HG02885 (cell line): ENCODE measurements around the gene KLHL28.

ENCODE experiments used
- ATAC-seq: cut with Tn5 transposase; IDR thresholded peaks from one replicate; pipeline ENCODE4 v1.9.1; 2021; ENCODE audit warnings: mild to moderate bottlenecking; ENCODE audit not compliant: unreplicated experiment, poor library complexity

Gene KLHL28, protein sequence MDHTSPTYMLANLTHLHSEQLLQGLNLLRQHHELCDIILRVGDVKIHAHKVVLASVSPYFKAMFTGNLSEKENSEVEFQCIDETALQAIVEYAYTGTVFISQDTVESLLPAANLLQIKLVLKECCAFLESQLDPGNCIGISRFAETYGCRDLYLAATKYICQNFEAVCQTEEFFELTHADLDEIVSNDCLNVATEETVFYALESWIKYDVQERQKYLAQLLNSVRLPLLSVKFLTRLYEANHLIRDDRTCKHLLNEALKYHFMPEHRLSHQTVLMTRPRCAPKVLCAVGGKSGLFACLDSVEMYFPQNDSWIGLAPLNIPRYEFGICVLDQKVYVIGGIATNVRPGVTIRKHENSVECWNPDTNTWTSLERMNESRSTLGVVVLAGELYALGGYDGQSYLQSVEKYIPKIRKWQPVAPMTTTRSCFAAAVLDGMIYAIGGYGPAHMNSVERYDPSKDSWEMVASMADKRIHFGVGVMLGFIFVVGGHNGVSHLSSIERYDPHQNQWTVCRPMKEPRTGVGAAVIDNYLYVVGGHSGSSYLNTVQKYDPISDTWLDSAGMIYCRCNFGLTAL

DNA sequence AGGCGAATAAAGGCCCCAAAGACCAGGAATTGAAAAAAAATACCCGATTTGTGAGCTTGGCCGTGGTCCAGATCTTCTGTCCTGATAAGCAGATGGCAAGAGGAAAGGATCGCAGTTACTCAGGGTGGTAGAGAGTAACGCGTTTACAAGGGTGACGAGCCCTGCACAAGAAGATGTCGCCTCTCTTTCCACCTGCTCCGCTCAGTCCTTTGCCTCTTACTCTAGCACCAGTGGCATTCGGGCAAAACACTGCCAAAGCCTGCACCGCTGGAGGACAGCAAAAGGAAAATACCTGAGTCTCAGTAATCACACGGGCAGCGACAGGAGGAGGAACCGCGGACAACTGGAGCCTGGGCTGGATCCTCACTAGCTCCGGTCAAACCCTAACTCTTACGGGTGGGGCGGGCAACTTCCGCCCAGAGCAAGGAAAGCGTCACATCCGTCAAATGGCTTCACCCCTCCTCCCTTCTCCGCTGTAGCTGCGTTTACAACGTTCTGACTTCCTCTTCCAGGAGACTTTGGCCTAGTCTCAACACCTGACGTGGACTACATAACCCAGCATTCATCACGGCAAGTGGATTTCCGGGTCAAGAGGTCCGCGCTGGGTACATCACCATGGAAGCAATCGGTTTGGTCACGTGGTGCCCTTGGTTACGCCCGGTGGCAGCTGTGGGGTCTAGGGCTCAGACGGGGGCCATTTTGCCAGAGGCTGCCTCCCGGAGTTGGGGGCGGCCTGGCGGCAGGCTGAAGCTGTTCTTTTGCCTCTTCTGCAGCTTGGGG lies at the start of gene KLHL28, which contains the start of gene TOGARAM1:
Gene KLHL28 (minus strand): TSS at position 394 of the 780 bp plus-strand sequence. CDS start 16,019 bp downstream, outside the sequence.
Gene TOGARAM1 (plus strand): TSS at position 637 of the 780 bp plus-strand sequence. CDS start 232 bp downstream, outside the sequence.
- ATAC-seq, result peak; percentile 89

DNA sequence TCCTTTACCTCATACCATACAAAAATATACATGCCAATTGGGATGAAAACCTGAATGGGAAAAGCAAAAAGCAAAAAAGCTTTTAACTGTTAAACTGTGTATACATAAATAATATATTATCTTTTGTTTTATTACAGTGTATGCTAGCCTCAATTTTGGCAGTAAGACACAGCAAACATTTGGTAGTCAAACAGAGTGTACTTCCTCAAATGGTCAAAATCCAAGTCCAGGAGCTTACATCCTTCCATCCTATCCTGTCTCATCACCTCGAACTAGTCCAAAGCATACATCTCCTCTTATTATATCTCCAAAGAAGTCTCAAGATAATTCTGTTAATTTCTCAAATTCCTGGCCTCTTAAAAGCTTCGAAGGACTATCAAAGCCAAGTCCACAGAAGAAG lies 42.2 kb upstream of the KLHL28 start:
- ATAC-seq, result no peak

DNA sequence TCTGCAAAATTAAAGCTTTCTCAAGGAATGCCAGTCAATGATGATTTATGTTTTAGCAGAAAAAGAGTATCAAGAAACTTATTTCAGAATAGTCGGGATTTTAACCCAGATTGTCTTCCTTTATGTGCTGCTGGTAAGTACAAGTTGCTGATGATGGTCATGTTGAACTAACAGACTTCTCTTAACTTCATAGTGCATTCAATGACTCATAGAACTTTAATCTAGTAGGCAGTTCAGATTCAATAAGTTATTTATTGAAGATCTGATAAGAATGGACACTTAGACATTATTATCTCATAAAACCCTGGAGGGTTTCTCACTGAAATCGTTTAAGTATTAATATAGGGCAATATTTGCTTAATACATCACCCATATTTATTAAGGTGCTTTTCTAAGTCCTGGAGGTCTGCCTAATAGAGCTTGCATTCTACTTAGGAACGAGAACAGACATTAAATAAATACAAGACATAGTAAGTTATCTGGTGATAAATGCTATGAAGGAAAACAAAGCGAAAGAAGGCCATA lies 34.1 kb upstream of the KLHL28 start:
- no peak for ATAC-seq

DNA sequence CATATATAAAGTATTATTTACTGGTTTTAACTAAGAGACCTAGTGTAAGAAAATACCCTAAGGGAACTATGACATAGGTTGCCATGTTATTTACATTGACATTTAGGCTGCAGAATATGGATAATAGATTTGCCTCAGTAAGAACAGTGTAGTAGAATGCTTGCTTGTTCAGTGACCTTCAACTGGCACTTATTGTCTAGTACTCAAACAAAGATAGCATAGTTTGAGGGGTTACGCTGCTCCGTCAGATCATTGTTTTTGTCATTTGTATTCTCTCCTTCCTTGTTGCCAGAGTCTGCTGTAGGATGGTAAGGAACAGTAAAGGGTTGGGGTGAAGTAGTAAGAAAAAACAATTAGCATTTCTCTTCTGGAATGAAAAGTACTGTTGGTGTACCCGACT lies 33.4 kb upstream of the KLHL28 start:
- ATAC-seq, result no peak

DNA sequence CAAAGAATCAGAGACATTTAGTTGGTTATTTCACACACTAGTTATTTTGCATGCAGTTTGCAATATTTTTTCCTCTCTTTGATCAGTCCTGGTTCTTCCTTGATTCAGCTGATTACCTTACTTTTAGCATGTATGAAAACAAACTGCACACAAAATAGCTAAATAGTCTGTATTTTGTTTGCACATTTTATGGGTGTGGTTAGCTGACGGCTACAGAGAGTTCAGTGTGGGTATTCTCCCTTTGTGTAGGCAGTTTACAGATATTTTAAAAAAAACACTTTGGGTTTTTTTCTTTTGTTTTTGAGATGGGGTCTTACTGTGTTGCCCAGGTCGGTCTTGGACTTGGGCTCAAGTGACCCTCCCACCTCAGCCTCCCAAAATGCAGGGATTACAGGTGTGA lies 28.8 kb upstream of the KLHL28 start:
- ATAC-seq, result no peak

DNA sequence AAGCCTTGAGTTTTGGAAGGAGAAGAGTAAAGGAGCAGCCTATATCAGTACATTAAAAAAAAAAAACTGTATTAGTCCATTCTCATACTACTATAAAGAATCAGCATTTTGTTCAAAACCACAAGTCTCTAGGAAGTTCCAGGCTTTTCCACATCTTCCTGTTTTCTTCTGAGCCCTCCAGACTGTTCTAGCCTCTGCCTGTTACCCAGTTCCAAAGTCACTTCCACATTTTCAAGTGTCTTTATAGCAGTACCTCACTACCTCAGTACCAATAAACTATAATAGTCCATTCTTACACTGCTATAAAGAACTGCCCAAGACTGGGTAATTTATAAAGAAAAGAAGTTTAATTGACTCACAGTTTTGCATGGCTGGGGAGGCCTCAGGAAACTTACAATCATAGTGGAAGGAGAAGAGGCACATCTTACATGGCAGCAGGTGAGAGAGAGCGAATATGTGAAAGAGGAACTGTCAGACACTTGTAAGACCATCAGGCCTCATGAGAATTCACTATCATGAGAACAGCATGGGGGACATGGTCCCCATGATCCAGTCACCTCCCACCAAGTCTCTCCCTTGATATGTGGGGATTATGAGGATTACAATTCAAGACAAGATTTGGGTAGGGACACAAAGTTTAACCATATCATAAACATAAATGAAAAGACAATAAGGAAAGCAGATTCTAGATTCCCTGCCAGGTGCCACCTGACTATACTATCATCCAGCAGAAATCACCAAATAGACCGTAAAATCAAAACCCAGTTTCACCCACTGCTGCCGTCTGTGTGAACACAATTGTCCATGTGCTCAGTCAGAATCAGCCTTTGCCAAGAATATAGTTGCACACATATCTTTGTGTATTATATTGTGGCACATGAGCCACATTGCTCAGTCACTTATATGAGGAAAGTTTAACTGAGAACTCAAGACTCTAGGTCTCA lies 28.0 kb upstream of the KLHL28 start:
- peak; percentile 39 for ATAC-seq

DNA sequence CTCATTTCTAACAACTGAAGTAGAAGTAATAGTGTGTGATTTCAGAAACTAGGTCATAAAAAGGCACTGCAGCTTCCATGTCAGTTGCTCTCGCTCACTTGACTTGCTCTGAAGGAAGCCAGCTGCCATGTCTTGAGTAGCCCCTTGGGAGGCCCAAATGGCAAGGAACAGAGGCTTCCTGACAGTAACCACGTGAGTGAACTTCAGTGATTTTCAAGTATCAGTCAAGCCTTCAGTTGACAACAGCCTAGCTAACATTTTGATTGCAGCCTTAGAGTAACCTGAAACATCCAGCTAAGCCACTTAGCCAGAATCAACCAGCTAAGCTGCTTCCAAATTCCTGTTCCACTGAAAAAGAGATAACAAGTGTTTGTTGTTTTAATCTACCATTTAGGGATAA lies 26.9 kb upstream of the KLHL28 start:
- ATAC-seq, result no peak

DNA sequence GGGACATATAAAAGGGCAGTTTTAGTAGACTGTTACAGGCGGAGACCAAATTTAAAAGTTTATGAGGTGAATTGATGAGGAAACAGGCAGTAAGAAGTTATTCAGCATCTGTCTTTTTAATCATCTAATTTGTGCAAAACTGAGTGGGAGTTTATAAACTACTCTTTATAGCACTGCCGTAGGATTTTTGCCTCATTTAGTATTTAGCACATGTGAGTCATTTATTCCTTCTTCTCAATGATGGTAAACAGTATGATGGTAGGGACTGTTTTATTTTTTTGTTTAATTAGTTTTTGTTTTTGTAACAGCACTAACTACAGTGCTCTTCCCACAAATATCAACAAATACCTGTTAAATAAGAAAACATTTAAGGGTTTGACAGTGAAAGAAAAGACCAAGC lies 20.8 kb upstream of the KLHL28 start:
- no peak for ATAC-seq

DNA sequence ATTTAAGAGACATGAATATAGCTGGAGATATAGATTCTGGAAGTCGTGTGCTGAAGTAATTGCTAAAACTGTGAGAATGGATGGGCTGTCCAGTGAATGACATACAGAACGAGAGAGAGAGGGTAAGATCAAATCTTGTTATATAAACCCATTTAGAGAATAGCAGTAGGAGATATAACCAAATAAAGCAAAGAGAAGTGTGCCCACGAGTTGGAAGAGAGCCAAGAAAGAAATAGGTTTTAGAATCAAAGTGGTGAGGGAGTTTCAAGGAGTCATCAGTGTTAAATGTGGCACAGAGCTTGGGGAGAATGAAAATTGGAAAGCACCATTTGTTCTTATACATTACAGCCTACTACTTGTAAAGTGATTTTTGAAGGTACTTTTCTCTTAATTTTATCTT lies 19.5 kb upstream of the KLHL28 start:
- ATAC-seq, result no peak

DNA sequence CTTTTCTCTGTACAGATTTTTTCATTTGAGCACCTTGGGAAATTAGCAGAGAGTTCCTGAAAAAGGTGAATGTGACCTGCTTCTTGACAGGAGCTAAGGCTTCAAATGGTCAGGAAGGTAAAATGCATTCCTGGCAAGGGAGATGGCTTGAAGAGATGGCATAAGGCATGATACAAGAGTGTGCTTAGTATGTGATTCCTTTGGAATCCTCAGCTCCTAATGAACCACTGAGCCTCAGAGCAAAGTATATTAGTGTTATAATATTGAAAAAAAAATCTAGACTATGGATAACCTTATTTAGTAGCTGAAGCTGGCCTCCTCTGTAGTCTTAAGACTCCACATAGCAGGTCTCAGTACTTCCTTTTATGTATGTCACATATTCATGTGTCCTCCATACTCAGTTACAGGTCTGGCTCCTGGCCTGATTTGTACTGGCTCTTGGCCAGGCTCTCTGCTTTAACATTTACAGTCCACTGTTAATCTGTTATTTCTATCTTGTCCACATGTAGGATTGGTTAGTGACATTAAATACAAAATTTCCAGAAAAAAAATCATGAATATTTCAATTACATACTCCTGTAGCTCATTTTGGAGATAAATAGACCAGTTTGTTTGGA lies 18.1 kb upstream of the KLHL28 start:
- ATAC-seq, result no peak

DNA sequence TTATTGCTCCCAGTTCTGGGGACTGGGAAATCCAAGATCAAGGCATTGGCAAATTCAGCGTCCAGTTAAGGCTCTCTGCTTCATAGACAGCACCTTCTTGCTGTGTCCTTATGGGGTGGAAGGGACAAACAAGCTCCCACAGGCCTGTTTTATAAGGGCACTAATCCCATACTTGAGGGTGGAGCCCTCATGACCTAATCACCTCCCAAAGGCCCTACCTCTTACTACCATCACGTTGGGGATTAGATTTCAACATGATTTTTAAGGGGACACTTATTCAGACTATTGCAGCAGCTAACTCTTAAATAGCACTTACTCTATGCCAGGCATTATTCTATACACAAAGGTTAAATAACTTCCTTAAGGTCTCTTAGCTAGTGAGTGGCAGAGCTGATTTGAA lies 17.5 kb upstream of the KLHL28 start:
- ATAC-seq, result no peak

DNA sequence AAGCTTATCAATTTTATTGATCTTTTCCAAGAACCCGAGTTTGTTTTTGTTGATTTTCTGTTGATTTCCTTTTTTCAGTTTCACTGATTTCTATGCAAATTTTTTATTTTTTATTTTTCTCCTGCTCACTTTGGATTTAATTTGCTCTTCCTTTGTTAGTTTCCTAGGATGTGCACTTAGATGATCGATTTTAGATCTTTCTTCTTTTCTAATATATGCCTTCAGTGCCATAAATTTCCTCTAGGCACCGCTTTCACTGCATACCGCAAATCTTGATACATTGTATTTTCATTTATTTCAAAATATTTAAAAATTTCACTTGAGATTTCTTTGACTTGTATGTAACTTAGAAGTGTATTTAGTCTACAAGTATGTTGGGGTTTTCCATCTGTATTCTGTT lies 9.7 kb upstream of the KLHL28 start:
- ATAC-seq, result no peak

DNA sequence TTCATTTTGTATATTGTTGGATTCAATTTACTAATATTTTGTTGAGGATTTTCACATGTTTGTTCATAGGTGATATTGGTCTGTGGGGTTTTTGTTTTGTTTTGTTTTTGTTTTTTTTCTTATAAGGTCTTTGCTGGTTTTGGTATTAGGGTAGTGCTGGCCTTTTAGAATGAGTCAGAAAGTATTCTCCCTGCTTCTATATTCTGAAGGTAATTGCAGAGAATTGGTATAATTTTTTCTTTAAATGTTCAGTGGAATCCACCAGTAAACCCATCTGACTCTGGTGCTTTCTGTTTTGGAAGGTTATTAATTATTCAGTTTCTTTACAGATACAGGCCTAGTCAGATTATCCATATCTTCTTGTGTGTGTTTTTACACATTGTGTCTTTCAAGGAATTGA lies 9.2 kb upstream of the KLHL28 start:
- ATAC-seq, result no peak

DNA sequence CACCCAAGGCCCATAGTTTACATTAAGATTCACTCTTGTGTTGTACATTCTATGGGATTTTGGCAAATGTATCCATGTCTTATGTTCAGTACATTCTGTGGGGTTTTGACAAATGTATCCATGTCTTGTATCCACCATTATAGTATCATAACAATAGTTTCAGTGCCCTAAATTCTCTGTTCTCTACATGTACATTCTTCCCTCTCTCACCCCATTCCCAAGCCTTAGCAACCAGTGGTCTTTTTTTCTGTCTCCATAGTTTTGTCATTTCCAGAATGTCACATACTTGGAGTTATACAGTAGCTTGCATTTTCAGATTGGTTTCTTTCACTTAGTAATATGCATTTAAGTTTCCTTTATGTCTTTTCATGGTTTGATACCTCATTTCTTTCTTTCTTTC lies 7.0 kb upstream of the KLHL28 start:
- ATAC-seq, result no peak

DNA sequence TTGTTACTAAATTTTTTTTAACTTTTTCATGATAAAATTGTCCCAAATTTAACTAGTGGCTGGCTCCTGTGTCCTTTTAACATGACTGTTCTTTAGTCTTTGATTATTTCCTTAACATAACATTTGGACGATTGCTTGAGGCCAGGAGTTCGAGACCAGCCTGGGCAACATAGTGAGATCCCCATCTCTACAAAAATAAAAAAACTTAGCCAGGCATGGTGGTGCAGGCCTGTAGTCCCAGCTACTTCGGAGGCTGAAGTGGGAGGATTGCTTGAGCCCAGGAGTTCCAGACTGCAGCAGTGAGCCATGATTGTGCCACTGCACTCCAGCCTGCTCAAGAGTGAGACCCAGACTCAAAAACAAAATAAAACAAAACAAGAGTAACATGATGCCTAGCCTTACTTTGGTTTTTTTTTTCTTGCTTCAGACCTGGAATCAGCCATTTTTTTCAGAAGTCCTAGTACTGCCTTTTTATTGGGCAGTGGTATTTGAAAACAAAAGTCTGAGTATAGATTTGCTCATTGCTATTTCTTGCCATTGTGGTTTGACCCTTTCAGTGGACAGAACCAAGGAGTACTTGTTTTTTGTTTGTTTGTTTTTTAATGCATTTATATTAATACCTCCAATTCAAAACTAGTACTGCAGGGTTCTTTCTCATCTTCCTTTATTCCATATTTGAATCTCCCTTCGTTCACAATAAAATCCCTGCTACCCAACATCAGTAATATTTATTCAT lies 5.0 kb upstream of the KLHL28 start:
- ATAC-seq, result no peak

DNA sequence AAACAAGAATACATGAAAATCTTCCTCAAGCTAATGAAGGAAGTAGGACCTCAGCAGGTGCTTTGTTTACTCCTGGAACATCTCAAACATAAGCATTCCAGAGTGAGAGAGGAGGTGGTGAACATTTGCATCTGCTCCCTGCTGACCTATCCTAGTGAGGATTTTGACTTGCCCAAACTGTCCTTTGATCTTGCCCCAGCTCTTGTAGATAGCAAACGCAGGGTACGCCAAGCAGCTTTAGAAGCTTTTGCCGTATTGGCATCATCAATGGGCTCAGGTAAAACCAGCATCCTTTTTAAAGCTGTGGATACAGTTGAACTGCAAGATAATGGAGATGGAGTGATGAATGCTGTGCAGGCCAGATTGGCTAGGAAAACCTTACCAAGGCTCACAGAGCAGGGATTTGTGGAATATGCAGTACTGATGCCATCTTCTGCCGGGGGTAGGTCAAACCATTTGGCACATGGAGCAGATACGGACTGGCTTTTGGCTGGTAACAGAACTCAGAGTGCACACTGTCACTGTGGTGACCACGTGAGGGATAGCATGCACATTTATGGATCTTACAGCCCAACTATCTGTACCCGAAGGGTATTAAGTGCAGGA lies 2.1 kb upstream of the KLHL28 start:
- ATAC-seq, result no peak

DNA sequence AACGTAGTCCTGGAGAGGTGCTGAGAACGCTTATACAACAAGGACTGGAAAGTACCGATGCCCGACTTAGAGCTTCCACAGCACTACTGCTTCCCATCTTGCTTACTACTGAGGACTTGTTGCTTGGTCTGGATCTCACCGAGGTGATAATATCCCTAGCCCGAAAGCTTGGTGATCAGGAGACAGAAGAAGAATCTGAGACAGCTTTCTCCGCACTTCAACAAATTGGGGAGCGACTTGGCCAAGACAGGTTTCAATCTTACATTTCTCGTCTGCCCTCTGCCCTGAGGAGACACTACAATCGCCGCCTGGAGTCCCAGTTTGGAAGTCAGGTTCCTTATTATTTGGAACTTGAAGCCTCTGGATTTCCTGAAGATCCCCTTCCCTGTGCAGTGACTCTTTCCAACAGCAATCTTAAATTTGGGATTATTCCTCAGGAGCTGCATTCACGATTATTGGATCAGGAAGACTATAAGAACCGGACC lies 1.3 kb upstream of the KLHL28 start:
- no peak for ATAC-seq

DNA sequence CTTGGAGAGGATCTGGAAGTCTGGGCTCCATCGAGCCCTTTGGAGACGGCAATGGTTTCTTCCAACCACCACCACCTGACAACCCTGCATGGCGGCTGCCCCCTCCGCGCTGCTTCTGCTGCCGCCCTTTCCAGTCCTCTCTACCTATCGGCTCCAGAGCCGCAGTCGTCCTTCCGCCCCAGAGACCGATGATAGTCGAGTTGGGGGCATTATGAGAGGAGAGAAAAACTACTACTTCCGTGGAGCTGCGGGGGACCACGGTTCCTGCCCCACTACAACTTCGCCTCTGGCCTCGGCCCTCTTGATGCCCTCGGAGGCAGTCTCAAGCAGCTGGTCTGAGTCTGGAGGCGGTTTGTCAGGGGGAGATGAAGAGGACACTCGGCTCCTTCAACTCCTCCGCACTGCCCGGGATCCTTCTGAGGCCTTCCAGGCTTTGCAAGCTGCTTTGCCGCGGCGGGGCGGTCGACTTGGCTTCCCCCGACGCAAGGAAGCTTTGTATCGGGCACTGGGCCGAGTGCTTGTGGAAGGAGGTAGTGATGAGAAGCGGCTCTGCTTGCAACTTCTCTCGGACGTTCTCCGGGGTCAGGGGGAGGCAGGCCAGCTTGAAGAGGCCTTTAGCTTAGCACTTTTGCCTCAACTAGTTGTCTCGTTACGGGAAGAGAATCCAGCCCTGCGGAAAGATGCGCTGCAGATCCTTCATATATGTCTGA lies 742 bp upstream of the KLHL28 start:
- peak; percentile 32 for ATAC-seq
